HG03460 (cell line): ENCODE measurements around the gene PDE6B.
"Not testable (repeated sequence)": the region's sequence is repeated elsewhere in the genome, so short reads cannot be mapped to it uniquely, and the experiment has no call there.

ENCODE experiments used
- ATAC-seq: cut with Tn5 transposase; IDR thresholded peaks from one replicate; pipeline ENCODE4 v1.9.1; 2021; ENCODE audit not compliant: unreplicated experiment

PDE6B gene

GRCh38 chr4:656436-657337 lies 31.3 kb downstream of the PDE6B start:
- no peak for ATAC-seq

- no peak for ATAC-seq
Measured at GRCh38 chr4:657338-657833, 32.0 kb downstream of the PDE6B start.

- no peak for ATAC-seq
Measured at GRCh38 chr4:657834-658667, 32.7 kb downstream of the PDE6B start.

GRCh38 chr4:658681-659667 lies 33.6 kb downstream of the PDE6B start:
- no peak for ATAC-seq

- ATAC-seq = no peak
Measured at GRCh38 chr4:659851-660250, 34.5 kb downstream of the PDE6B start.

- ATAC-seq = no peak
Measured at GRCh38 chr4:660401-660800, 35.0 kb downstream of the PDE6B start.

GRCh38 chr4:661231-661630 lies 35.9 kb downstream of the PDE6B start:
- ATAC-seq = no peak

- ATAC-seq = no peak
Measured at GRCh38 chr4:661881-662761, 36.7 kb downstream of the PDE6B start.

- no peak for ATAC-seq
Measured at GRCh38 chr4:663046-663437, 37.7 kb downstream of the PDE6B start.

- peak; percentile 61 for ATAC-seq
Measured at GRCh38 chr4:663438-664428, 38.4 kb downstream of the PDE6B start.

GRCh38 chr4:664713-665231 lies 39.4 kb downstream of the PDE6B start:
- no peak for ATAC-seq

- no peak for ATAC-seq
Measured at GRCh38 chr4:665381-665750, 40.0 kb downstream of the PDE6B start.

- ATAC-seq = no peak
Measured at GRCh38 chr4:665751-666435, 40.5 kb downstream of the PDE6B start.

GRCh38 chr4:666436-666810 lies 41.0 kb downstream of the PDE6B start:
- ATAC-seq = no peak

- no peak for ATAC-seq
Measured at GRCh38 chr4:666822-667544, 41.6 kb downstream of the PDE6B start.

- ATAC-seq = no peak
Measured at GRCh38 chr4:667545-667925, 42.2 kb downstream of the PDE6B start.

- not testable (repeated sequence) for ATAC-seq
Measured at GRCh38 chr4:668219-668618, 42.8 kb downstream of the PDE6B start.
